Stimulated activated CD8-positive, alpha-beta memory T cell treated with anti-CD3 and anti-CD28 coated beads, Interleukin-12 subunit alpha, Interleukin-12 subunit beta, amount 100 ng/mL, for 1 hour (primary cell): ENCODE data around the gene CFAP53.
"Not testable (repeated sequence)": the region's sequence is repeated elsewhere in the genome, so short reads cannot be mapped to it uniquely, and the experiment has no call there.

ENCODE experiments used
- DNase-seq: peaks from one replicate; pipeline ENCODE4 v3.0.0-alpha.2; 2020; ENCODE audit warnings: low read depth

Gene CFAP53, protein sequence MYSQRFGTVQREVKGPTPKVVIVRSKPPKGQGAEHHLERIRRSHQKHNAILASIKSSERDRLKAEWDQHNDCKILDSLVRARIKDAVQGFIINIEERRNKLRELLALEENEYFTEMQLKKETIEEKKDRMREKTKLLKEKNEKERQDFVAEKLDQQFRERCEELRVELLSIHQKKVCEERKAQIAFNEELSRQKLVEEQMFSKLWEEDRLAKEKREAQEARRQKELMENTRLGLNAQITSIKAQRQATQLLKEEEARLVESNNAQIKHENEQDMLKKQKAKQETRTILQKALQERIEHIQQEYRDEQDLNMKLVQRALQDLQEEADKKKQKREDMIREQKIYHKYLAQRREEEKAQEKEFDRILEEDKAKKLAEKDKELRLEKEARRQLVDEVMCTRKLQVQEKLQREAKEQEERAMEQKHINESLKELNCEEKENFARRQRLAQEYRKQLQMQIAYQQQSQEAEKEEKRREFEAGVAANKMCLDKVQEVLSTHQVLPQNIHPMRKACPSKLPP

GRCh38 chr18:50266248-50266704, at the start of gene CFAP53:
TSS of gene CFAP53 (minus strand) at chr18:50266495. CDS start at chr18:50266404, 91 bp downstream.
- DNase-seq = peak; percentile 75

DNA sequence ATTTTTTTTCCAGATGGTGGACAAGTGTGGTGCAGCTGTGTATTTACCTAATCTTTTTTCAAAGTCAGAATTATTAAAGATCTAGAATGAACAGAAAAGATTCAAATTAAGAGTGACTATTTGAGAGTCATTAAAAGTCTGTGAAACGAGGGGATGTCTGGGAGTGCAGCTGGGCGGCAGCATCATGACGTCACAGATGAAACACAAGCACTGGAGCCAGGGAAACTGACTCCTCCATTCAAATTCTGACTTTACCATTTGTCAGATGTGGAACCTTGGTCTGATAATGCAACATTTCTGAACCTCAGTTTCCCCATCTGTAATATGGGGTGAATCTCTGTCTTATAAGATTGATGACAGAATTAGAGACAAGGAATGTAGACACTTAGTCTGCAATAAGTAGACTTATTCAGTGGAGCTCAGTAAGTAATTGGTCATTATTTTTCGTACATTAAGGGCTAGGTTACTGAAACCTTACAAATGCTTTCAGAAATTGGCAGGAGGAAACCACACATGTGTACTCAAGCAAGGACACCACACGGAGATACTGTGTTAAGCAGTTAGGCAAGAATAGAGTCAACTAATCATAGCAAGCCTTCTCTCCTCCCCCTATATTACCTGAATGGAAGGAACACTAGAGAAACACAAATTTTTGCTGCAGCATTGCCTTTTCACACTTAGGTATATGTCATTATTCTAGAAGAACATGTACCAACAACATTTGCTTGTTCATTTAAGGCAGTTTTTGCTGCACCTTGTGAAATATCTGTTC, 49.0 kb upstream of the CFAP53 start:
- DNase-seq = no peak

GRCh38 chr18:50313873-50314460, 47.7 kb upstream of the CFAP53 start:
- DNase-seq = no peak

DNA sequence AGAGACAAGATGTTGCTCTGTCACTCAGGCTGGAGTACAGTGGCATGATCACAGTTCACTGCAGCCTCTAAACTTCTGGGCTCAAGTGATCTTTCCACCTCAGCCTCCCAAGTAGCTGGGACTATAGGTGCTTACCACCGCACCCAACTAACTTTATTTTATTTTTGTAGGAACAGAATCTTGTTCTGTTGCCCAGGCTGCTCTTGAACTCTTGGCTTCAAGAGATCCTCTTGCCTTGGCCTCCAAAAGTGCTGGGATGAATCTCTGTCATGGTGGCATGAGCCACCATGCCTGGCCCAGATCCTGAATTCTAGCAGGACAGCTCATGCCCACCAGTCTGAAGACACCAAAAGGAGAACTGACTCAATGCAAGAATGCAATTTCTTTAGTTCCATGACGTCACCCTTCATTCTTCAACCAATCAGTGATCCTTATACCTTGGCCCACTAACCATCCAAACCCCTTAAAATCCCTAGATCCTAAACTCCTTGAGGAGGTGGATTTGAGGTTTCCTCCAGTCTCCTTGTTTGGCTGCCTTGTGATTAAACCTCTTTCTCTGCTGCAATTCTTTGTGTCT, 46.8 kb upstream of the CFAP53 start:
- no peak for DNase-seq

DNA sequence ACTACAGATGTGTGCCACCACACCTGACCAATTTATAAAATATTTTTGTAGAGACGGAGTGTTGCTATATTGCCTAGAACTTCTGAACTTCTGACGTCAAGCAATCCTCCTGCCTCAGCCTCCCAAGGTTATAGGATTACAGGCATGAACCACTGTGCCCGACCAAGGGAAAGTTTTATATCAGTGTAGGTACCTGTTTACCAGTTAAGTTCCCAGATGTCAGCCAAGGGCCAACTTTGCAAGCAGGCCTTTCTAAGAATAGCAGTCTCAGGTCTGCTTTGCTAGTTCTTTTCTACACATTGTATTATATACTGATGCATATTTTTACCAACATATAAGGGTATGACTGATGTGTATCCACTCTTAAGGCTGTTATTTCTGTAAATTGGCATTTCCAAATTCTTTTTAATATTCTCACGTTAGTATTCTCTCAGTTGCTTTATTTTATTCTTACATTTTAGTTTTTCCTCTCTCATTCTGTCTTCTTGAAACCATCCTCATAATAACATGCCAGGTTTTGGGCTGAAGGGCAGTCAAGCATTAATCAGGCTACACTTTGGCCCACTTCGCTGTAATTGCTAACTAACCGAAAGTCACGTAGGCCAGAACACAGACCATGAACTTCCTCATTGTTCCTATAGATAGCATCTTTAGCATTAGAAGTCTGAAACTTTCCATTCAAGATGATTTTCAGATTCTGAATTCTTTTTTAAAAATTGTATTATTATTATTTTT, 46.2 kb upstream of the CFAP53 start:
- no peak for DNase-seq

DNA sequence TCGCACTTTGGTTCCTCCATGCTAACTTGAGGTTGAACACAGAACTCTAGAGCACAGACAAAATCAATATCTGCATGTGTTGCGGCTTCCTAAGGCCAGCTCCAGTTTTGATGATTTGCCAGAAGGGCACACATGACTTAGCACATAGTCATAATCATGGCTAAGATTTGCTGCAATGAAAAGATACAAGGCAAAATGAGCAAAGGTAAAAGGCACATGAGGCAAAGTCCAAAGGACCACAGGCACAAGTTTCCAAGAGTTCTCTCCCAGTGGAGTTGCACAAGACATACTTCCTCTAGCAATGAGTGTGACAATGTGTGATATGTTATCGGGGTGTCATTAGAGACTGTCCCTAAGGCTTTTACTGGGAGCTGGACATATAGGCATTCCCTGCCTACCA, 45.4 kb upstream of the CFAP53 start:
- DNase-seq = no peak

DNA sequence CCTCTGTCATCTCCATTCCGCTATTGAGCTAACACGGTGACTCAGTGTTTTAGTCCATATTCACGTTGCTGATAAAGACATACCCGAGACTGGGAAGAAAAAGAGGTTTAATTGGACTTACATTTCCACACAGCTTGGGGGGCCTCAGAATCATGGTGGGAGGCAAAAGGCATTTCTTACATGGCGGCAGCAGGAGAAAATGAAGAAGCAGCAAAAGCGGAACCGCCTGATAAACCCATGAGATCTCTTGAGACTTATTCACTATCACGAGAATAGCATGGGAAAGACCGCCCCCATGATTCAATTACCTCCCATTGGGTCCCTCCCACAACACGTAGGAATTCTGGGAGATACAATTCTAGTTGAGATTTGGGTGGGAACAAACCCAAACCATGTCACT, 43.8 kb upstream of the CFAP53 start:
- no peak for DNase-seq

- DNase-seq = not testable (repeated sequence)
These were observed 42.6 kb upstream of the CFAP53 start for GRCh38 chr18:50308851-50309250.

DNA sequence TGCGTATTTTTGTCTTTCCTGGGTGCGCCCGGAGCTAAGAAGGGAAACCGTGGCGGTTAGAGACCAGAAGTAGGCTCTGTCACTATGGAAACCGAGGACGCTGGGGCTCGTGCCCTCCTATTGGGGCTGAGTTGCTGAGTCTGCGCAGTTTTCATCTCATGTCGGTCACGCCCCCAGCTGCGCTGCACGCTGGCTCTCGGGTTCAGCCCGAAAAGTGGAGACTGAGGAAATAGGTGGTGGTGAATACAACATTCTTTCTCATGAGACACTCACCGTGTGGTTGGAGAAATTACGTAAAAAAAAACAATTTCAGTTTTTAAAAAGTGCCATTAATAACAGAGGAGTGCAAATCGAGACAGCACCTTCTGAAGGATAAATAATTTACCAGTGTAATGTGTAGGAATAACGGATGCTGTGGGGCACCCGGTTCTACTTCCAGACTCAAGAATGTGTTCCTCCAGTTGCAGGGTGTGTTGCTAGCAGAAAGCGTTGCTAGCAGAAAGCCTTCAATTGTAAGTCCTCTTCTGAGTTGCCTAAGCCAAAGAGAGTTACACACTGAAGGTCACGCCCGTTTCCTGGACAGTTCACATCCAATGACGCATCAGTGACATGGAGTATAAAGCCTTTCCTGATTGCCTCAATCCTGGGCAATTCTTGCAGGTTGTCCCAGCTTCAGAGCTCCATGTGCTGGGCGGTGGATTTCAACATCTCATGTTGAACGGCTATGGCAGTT, 41.6 kb upstream of the CFAP53 start:
- DNase-seq = peak; percentile 85

DNA sequence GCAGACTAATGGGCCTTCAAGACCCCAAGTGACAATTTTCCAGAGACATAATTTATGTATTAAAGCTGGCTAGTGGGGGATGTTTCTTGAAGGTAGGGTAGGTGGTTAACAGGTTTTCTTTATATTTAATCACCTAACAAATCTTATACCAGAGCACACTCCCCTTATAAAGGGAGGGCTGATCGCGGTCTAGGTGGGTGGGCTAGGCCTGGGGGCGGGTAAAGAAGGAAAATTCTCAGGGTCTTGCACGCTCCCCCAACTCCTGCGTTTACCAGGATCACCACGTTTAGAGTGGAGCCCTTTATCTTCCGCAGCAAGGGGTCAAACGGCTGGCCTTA, 41.1 kb upstream of the CFAP53 start:
- DNase-seq = no peak

DNA sequence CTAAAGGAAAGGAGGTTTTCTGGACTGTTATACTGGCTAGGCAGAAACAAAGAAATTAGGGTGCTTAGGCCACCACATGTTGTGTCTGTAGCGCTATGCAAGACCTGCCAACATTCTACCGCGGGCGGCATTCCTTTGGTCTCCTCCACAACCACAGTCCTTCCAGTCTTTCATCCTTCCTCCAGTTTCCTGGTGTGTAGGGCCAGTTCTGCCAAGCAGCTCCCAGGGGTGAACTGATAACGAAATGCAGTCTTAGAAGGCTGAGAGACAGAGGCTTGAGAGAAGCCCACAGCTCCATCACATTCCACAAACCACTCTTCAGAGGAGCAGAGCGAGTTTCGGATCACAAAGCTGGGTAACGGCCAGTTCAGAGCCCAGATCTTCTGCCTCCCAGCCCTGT, 40.6 kb upstream of the CFAP53 start:
- DNase-seq = no peak

GRCh38 chr18:50301074-50301473, 34.8 kb upstream of the CFAP53 start:
- no peak for DNase-seq

DNA sequence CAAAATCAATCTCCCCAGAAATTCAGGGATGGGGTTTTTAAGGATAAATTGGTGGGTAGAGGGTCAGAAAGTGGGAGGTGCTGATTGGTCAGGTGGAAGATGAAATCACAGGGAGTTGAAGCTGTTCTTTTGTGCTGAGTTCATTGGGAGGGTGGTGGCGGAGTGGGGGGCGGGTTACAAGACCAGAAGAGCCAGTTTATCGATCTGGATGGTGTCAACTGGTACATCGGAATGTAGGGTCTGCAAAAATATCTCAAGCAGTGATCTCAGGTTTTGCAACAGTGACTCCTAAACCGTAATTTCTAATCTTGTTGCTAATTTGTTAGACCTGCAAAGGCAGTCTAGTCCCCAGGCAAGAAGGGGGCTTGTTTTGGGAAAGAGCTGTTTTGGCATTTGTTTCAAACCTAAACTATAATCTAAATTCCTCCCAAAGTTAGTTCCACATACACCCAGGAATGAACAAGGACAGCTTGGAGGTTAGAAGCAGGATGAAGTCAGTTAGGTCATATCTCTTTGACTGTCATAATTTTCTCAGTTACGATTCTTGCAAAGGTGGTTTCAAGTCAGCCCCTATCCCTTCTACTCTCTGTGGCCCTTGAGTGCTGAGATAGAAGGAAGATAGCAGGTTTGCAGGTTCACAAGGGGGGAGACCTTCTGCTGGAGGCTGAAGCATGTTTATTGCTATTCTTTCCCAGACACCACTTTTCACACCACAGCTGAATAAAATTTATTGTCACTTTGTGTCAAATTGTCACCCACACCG, 33.5 kb upstream of the CFAP53 start:
- no peak for DNase-seq

GRCh38 chr18:50298443-50299284, 32.4 kb upstream of the CFAP53 start:
- DNase-seq = no peak

GRCh38 chr18:50297621-50298442, 31.5 kb upstream of the CFAP53 start:
- peak; percentile 53 for DNase-seq

DNA sequence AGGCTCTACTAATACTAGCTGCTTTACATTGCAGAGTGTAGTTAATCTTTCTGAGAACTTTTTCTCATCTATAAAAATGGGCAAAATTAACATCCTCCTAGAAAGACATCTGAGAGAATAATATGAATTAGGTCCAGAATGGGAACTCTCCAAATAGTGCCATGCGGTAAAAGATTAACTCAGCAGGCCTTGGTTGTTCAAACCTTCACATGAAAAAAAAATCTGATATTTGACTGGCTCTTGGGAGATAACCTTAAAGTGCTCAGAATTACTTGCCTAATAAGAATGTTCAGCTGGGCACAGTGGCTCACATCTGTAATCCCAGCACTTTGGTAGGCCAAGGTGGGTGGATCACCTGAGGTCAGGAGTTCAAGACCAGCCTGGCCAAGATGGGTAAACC, 26.7 kb upstream of the CFAP53 start:
- no peak for DNase-seq

GRCh38 chr18:50289108-50289443, 22.8 kb upstream of the CFAP53 start:
- DNase-seq = no peak

GRCh38 chr18:50288348-50289107, 22.2 kb upstream of the CFAP53 start:
- DNase-seq = not testable (repeated sequence)
